H1 (cell line): ENCODE measurements around the gene NIPAL3. TPM values are rescaled to one million over a fixed set of nuclear protein-coding genes. Genes with fewer than 3 reads are reported as not detected.

Experiments used
- CTCF ChIA-PET: fragments of 300-600 bp; sonication (Branson Sonifier 250); formaldehyde crosslinking; loops from one replicate; lab custom pipeline; 2021; ENCODE audit not compliant: partially characterized antibody; lab: Charles Lee
- POLR2A ChIA-PET: fragments of 300-600 bp; sonication (Branson Sonifier 250); formaldehyde crosslinking; loops from one replicate; lab custom pipeline; 2021; ENCODE audit warnings: inconsistent platforms; ENCODE audit not compliant: partially characterized antibody; lab: Charles Lee
- DNase-seq, 2 experiments: peaks; one replicate each; pipeline versions ENCODE4 v3.0.0 to v3.0.0-alpha.2; 2010 to 2022; ENCODE audit warnings: low spot score in 2 of 2, low read depth in 1 of 2, mixed read lengths in 1 of 2
- FAIRE-seq: peaks from 2 replicates; lab custom pipeline; 2011; peaks lifted over from hg19 to GRCh38; lab: Jason Lieb, UNC
- H2AFZ ChIP-seq: 2 replicates; pipeline ENCODE4 v1.8.1; 2012; ENCODE audit warnings: low read length, inconsistent platforms
- H2AK5ac ChIP-seq: 2 replicates; pipeline ENCODE4 v1.6.1; 2013; ENCODE audit warnings: low read depth, low read length
- H2BK120ac ChIP-seq: replicated peaks from 2 replicates; pipeline ENCODE3; 2013; ENCODE audit warnings: low read depth, low read length, inconsistent platforms
- H2BK12ac ChIP-seq: 2 replicates; pipeline ENCODE4 v1.6.1; 2013; ENCODE audit warnings: low read depth, low read length
- H2BK15ac ChIP-seq: 2 replicates; pipeline ENCODE4 v1.6.1; 2013; ENCODE audit warnings: low read length
- H2BK20ac ChIP-seq: 2 replicates; pipeline ENCODE4 v1.6.1; 2013; ENCODE audit warnings: low read length
- H2BK5ac ChIP-seq: 2 replicates; pipeline ENCODE4 v1.6.1; 2013; ENCODE audit warnings: low read depth, low read length
- H3K14ac ChIP-seq: 2 replicates; pipeline ENCODE4 v1.6.1; 2013; ENCODE audit warnings: inconsistent platforms; ENCODE audit not compliant: insufficient read length
- H3K18ac ChIP-seq: 2 replicates; pipeline ENCODE4 v1.6.1; 2013; ENCODE audit warnings: low read length; ENCODE audit errors: extremely low read depth
- H3K23ac ChIP-seq: 2 replicates; pipeline ENCODE4 v1.6.1; 2013; ENCODE audit warnings: inconsistent platforms; ENCODE audit not compliant: insufficient read length
- H3K23me2 ChIP-seq: 2 replicates; pipeline ENCODE4 v1.6.1; 2013; ENCODE audit warnings: low read depth, low read length
- H3K27ac ChIP-seq: 2 replicates; pipeline ENCODE4 v1.6.1; 2011; ENCODE audit warnings: low read depth, low read length, inconsistent platforms
- H3K27me3 ChIP-seq, 4 experiments: replicated peaks in 1 of 4; 1 replicate in 1 of 4; 2 replicates in 3 of 4; pipeline versions ENCODE4 v1.6.1 to v1.8.1; 2011 to 2013; ENCODE audit warnings: low read length in 3 of 4, mild to moderate bottlenecking in 3 of 4, inconsistent platforms in 2 of 4, mixed read lengths in 2 of 4, moderate library complexity in 1 of 4; ENCODE audit not compliant: control insufficient read depth in 3 of 4, insufficient read depth in 3 of 4; ENCODE audit errors: extremely low read depth in 1 of 4
- H3K36me3 ChIP-seq, 4 experiments: 2 replicates each; pipeline versions ENCODE4 v1.6.1 to v1.8.1; 2011 to 2013; ENCODE audit warnings: mild to moderate bottlenecking in 4 of 4, low read length in 3 of 4, moderate library complexity in 2 of 4, control low read depth in 1 of 4, inconsistent platforms in 1 of 4; ENCODE audit not compliant: insufficient read depth in 4 of 4, control insufficient read depth in 2 of 4
- H3K4ac ChIP-seq: replicated peaks from 2 replicates; pipeline ENCODE3; 2013; ENCODE audit warnings: low read length, low read depth, mixed read lengths, inconsistent platforms; ENCODE audit not compliant: insufficient read length
- H3K4me1 ChIP-seq, 4 experiments: replicated peaks in 1 of 4; 1 replicate in 1 of 4; 2 replicates in 3 of 4; pipeline versions ENCODE4 v1.6.1 to v1.8.1; 2011 to 2013; ENCODE audit warnings: low read length in 3 of 4, inconsistent platforms in 2 of 4, mixed read lengths in 1 of 4; ENCODE audit not compliant: insufficient read depth in 4 of 4, control insufficient read depth in 3 of 4
- H3K4me2 ChIP-seq, 2 experiments: 2 replicates each; pipeline versions ENCODE4 v1.6.1 to v1.8.1; 2011 to 2013; ENCODE audit warnings: low read depth in 2 of 2, low read length in 2 of 2, control low read depth in 1 of 2, inconsistent platforms in 1 of 2, mild to moderate bottlenecking in 1 of 2; ENCODE audit not compliant: insufficient read depth in 1 of 2
- H3K4me3 ChIP-seq, 4 experiments: fragments of 200-600, 300-600 bp in 1 of 4; sonication (generic), shearing (Covaris generic), sonication (Bioruptor Twin) in 1 of 4; 2 replicates each; pipeline versions ENCODE4 v1.5.1 to v1.8.1; 2011 to 2016; ENCODE audit warnings: low read length in 4 of 4, low read depth in 3 of 4, control low read depth in 2 of 4, inconsistent platforms in 2 of 4, mild to moderate bottlenecking in 2 of 4, mixed read lengths in 1 of 4, moderate library complexity in 1 of 4; ENCODE audit not compliant: insufficient read depth in 2 of 4; ENCODE audit errors: extremely low read depth in 1 of 4
- H3K56ac ChIP-seq: replicated peaks from 2 replicates; pipeline ENCODE3; 2013; ENCODE audit warnings: low read depth, mild to moderate bottlenecking, mixed read lengths, low read length, inconsistent platforms; ENCODE audit not compliant: insufficient read length
- H3K79me1 ChIP-seq: 2 replicates; pipeline ENCODE4 v1.6.1; 2013; ENCODE audit warnings: low read depth, low read length, control low read depth
- H3K79me2 ChIP-seq, 2 experiments: 2 replicates each; pipeline versions ENCODE4 v1.6.1 to v1.8.1; 2012 to 2013; ENCODE audit warnings: low read length in 2 of 2, mild to moderate bottlenecking in 2 of 2, inconsistent platforms in 1 of 2; ENCODE audit not compliant: insufficient read depth in 2 of 2, control insufficient read depth in 1 of 2
- H3K9ac ChIP-seq, 4 experiments: replicated peaks in 1 of 4; 1 replicate in 1 of 4; 2 replicates in 3 of 4; pipeline versions ENCODE4 v1.6.1 to v1.8.1; 2011 to 2013; ENCODE audit warnings: low read depth in 3 of 4, low read length in 3 of 4, control low read depth in 2 of 4, mild to moderate bottlenecking in 2 of 4, moderate library complexity in 2 of 4, inconsistent platforms in 1 of 4; ENCODE audit errors: extremely low read depth in 1 of 4
- H3K9me3 ChIP-seq, 2 experiments: 2 replicates each; pipeline versions ENCODE4 v1.6.1 to v1.8.1; 2012 to 2013; ENCODE audit warnings: mild to moderate bottlenecking in 2 of 2, moderate library complexity in 2 of 2, control low read depth in 1 of 2, inconsistent platforms in 1 of 2, low read depth in 1 of 2, low read length in 1 of 2, mixed read lengths in 1 of 2; ENCODE audit not compliant: insufficient read depth in 2 of 2
- H4K20me1 ChIP-seq, 2 experiments: replicated peaks in 1 of 2; 2 replicates each; pipeline versions ENCODE3 to v1.8.1; 2011 to 2013; ENCODE audit warnings: inconsistent platforms in 2 of 2, low read length in 2 of 2, mild to moderate bottlenecking in 1 of 2; ENCODE audit not compliant: insufficient read depth in 2 of 2, control insufficient read depth in 1 of 2
- H4K5ac ChIP-seq: 2 replicates; pipeline ENCODE4 v1.6.1; 2013; ENCODE audit warnings: low read length, low read depth, mixed read lengths, inconsistent platforms; ENCODE audit not compliant: insufficient read length
- H4K8ac ChIP-seq: 2 replicates; pipeline ENCODE4 v1.8.0; 2013; ENCODE audit warnings: mild to moderate bottlenecking, moderate library complexity, low read length, inconsistent platforms; ENCODE audit not compliant: insufficient read depth; ENCODE audit errors: extremely low read depth
- H4K91ac ChIP-seq: replicated peaks from 2 replicates; pipeline ENCODE3; 2013; ENCODE audit warnings: low read length, mixed read lengths, inconsistent platforms; ENCODE audit not compliant: insufficient read length
- ASH2L ChIP-seq: fragments of 200-600, 300-600 bp; sonication (generic); IDR thresholded peaks from one replicate; pipeline ENCODE4 v1.7.1; 2017; ENCODE audit warnings: low read length
- ATF2 ChIP-seq: IDR thresholded peaks from 2 replicates; pipeline ENCODE4 v1.6.1; 2012; ENCODE audit warnings: low read length, inconsistent platforms
- ATF3 ChIP-seq: IDR thresholded peaks from 2 replicates; pipeline ENCODE4 v1.6.1; 2011; ENCODE audit warnings: low read depth, mild to moderate bottlenecking, low read length; ENCODE audit not compliant: insufficient read depth
- EP300 ChIP-seq, 2 experiments: IDR thresholded peaks; 1 replicate in 1 of 2; 2 replicates in 1 of 2; pipeline ENCODE4 v1.6.1; 2011 to 2012; ENCODE audit warnings: low read depth in 2 of 2, low read length in 2 of 2, mild to moderate bottlenecking in 2 of 2, borderline replicate concordance in 1 of 2, inconsistent platforms in 1 of 2, moderate library complexity in 1 of 2
- GTF2F1 ChIP-seq: IDR thresholded peaks from 2 replicates; pipeline ENCODE4 v1.6.1; 2012; ENCODE audit warnings: low read depth, low read length, improper control_type of control experiment, borderline replicate concordance
- HDAC6 ChIP-seq: IDR thresholded peaks from one replicate; pipeline ENCODE4 v1.7.1; 2012; ENCODE audit warnings: low read depth, mild to moderate bottlenecking, inconsistent platforms, low read length, moderate library complexity
- RAD21 ChIP-seq, 2 experiments: IDR thresholded peaks in 1 of 2; conservative IDR thresholded peaks in 1 of 2; 2 replicates each; pipeline ENCODE4 v1.6.1; 2011; ENCODE audit warnings: low read depth in 2 of 2, low read length in 2 of 2, improper control_type of control experiment in 1 of 2, inconsistent platforms in 1 of 2, mild to moderate bottlenecking in 1 of 2, moderate library complexity in 1 of 2
- SP1 ChIP-seq: IDR thresholded peaks from 2 replicates; pipeline ENCODE4 v1.6.1; 2011; ENCODE audit warnings: low read depth, low read length
- SUZ12 ChIP-seq: fragments of 200-600 bp; sonication (generic); IDR thresholded peaks from 2 replicates; pipeline ENCODE4 v1.6.1; 2012; ENCODE audit warnings: mild to moderate bottlenecking, inconsistent platforms, low read length, moderate library complexity, mixed read lengths
- WGBS, 2 experiments: shearing (Covaris generic) in 1 of 2; methylation state at CpG; one replicate each; pipeline versions ENCODE4 v1.1.6 to v1.1.7; 2013 to 2015; ENCODE audit warnings: low lambda C conversion rate in 2 of 2, mixed read lengths in 2 of 2, inconsistent platforms in 1 of 2, low coverage in 1 of 2, missing lambda C conversion rate in 1 of 2; ENCODE audit not compliant: insufficient replicate concordance in 2 of 2, insufficient coverage in 1 of 2, insufficient read length in 1 of 2; ENCODE audit errors: extremely low coverage in 1 of 2, missing lambda C conversion rate in 1 of 2; 5-methylcytosine and 5-hydroxymethylcytosine counted together
- polyA plus RNA-seq, 7 experiments: library from polyadenylated mRNA; depleted of rRNA in 3 of 7; stranded (reverse) in 5 of 7; unstranded in 2 of 7; fragments of >200 nt in 5 of 7; fragments of 200-250 nt in 2 of 7; gene quantifications; 1 replicate in 5 of 7; 2 replicates in 1 of 7; 4 replicates in 1 of 7; pipeline versions ENCODE4 v1.2.1 to v1.2.3, GENCODE V29; 2011 to 2013; ENCODE audit warnings: missing spikeins in 2 of 7, mixed read lengths in 2 of 7
- total RNA-seq: library from RNA; stranded (reverse); fragmentation: NEBNext Ultra II Directional; extraction: Animal tissue kit (Norgen Biotek cat#: 25700); gene quantifications from 2 replicates; pipeline ENCODE4 v1.2.1, GENCODE V29; 2021

NIPAL3 gene
- total and polyA plus RNA-seq, 2 of the 8 experiments (the other 6 are each of a cell fraction or from before 2014, with no cell fraction given): 8.8 to 11.0 TPM

- Histone ChIP-seq H3K4me1 (peaks cover 2 to 12% (median 4%) of the 10 kb centered on the region in 4 experiments; a peak in 6 of 7 replicates), H2BK5ac (no peak overlapping the region; the same call in 1 of the 2 replicates), H2AK5ac (no peak overlapping the region), H3K14ac (no peak overlapping the region), H3K56ac (no peak overlapping the region), H2BK15ac (0 out of 2 replicates have a peak overlapping the region, but pooled peaks have one; percentile 11), H2BK20ac (no peak overlapping the region), H3K36me3 (no peaks in the 10 kb centered on the region; a peak in 2 of 8 replicates), H4K91ac (no peak overlapping the region), H3K23me2 (no peaks in the 10 kb centered on the region), H3K9me3 (no peaks in the 10 kb centered on the region), H2BK120ac (no peak overlapping the region), H3K27me3 (no peaks in the 10 kb centered on the region), H3K4me2 (no peak overlapping the region), H3K79me2 (no peaks in the 10 kb centered on the region), H2BK12ac (no peak overlapping the region), H3K4me3 (no peak overlapping the region), H3K27ac (no peak overlapping the region), H3K23ac (no peak overlapping the region), H4K8ac (no peak overlapping the region), H3K4ac (no peak overlapping the region), H3K79me1 (no peaks in the 10 kb centered on the region), H3K9ac (no peak overlapping the region), H3K18ac (no peak overlapping the region; the same call in 1 of the 2 replicates), H4K20me1 (no peaks in the 10 kb centered on the region), H4K5ac (no peak overlapping the region), H2AFZ (no peak overlapping the region)
- POLR2A ChIA-PET: interaction anchor here (0.8 kb wide), 1 partner anchor 26 kb away, joined by 3 read pairs; no protein-coding TSS in a partner anchor
- DNase-seq (no peak), FAIRE-seq (no peak)
- CTCF ChIA-PET: interaction anchor here (0.8 to 1.2 kb wide), 4 partner anchors 8 to 127 kb away, joined by 3 read pairs; no protein-coding TSS in a partner anchor
- 84% methylated on average over 9 of the region's 9 CpGs; no CpG with 5 or more reads in 1 of the 2 experiments for WGBS, 2 experiments
- no peak for TF ChIP-seq ASH2L
- TF ChIP-seq SUZ12: no peak
- no peak for TF ChIP-seq ATF3
- TF ChIP-seq SP1: no peak
- TF ChIP-seq EP300 (IDR thresholded peaks at IDR 0.05; ENCODE audit: borderline replicate concordance in 1 of 2, low read depth in 2 of 2, low read length in 2 of 2): no peak
- no peak for TF ChIP-seq RAD21 (IDR thresholded peaks at IDR 0.05 in 1 of 2, conservative IDR thresholded peaks at IDR 0.05 in 1 of 2; ENCODE audit: low read depth in 2 of 2, low read length in 2 of 2)
- no peak for TF ChIP-seq ATF2
- TF ChIP-seq GTF2F1: no peak
- no peak for TF ChIP-seq HDAC6
Measured at GRCh38 chr1:24437631-24438396, 22.2 kb downstream of the NIPAL3 start.
